HepG2 (cell line): ENCODE data around the gene BPIFB2. TPM values are rescaled to one million over a fixed set of nuclear protein-coding genes. Genes with fewer than 3 reads are reported as not detected.

ENCODE experiments used
- ATAC-seq: fragments of 200-7000 bp; cut with Tn5 transposase; 3 replicates; pipeline ENCODE4 v1.9.1; 2020; ENCODE audit warnings: mild to moderate bottlenecking, moderate library complexity
- BruUV-seq: library from RNA; stranded (reverse); fragments of 400-500 nt; replicated peaks from 2 replicates; lab custom pipeline; 2021; lab: Mats Ljungman, UMichigan
- CTCF ChIA-PET: fragments of 300-600 bp; formaldehyde crosslinking; extraction: SDS; loops from one replicate; lab custom pipeline; 2021; ENCODE audit warnings: low total read pairs, inconsistent platforms, low intra/inter-chr PET ratio; lab: Yijun Ruan, JAX
- POLR2A ChIA-PET: fragments of 350-600 bp; sonication (Branson Sonifier 250); formaldehyde crosslinking; loops from one replicate; lab custom pipeline; 2020; ENCODE audit warnings: antibody characterized with exemption, inconsistent platforms; lab: Yijun Ruan, JAX
- DNase-seq: peaks from one replicate; pipeline ENCODE4 v3.0.0-alpha.2; 2015; ENCODE audit warnings: low spot score
- FAIRE-seq: peaks from 3 replicates; lab custom pipeline; 2011; peaks lifted over from hg19 to GRCh38; lab: Jason Lieb, UNC
- H2AFZ ChIP-seq: one replicate; pipeline ENCODE4 v1.6.1; 2011; ENCODE audit warnings: low read length, inconsistent platforms
- H3K27ac ChIP-seq: fragments of 300-600 bp; 3 replicates; pipeline ENCODE4 v1.8.0; 2011; ENCODE audit warnings: mixed run types, mild to moderate bottlenecking, mixed read lengths, low read length, inconsistent platforms; ENCODE audit not compliant: insufficient read depth; ENCODE audit errors: extremely low read length
- H3K27me3 ChIP-seq, 2 experiments: fragments of 200-600 bp in 1 of 2; 2 replicates in 1 of 2; 3 replicates in 1 of 2; pipeline versions ENCODE4 v1.6.0 to v1.8.0; 2011; ENCODE audit warnings: low read length in 2 of 2, mild to moderate bottlenecking in 2 of 2, moderate library complexity in 2 of 2, inconsistent platforms in 1 of 2; ENCODE audit not compliant: insufficient read depth in 2 of 2, control insufficient read depth in 1 of 2
- H3K36me3 ChIP-seq, 2 experiments: fragments of 200-600 bp in 1 of 2; replicated peaks in 1 of 2; 2 replicates in 1 of 2; 3 replicates in 1 of 2; pipeline versions ENCODE4 v1.5.1 to v1.8.0; 2011; ENCODE audit warnings: low read length in 2 of 2, inconsistent platforms in 1 of 2; ENCODE audit not compliant: insufficient read depth in 2 of 2, control insufficient read depth in 1 of 2
- H3K4me1 ChIP-seq: 2 replicates; pipeline ENCODE4 v1.5.1; 2012; ENCODE audit warnings: low read length, inconsistent platforms; ENCODE audit not compliant: insufficient read depth
- H3K4me2 ChIP-seq: 2 replicates; pipeline ENCODE4 v1.6.0; 2011; ENCODE audit warnings: low read depth, low read length, inconsistent platforms
- H3K4me3 ChIP-seq, 3 experiments: fragments of 200-600 bp in 1 of 3; sonication (generic), shearing (Covaris generic) in 1 of 3; replicated peaks in 1 of 3; 2 replicates each; pipeline ENCODE4 v1.5.1; 2011 to 2016; ENCODE audit warnings: low read length in 3 of 3, inconsistent platforms in 2 of 3, low read depth in 2 of 3, mild to moderate bottlenecking in 2 of 3, control low read depth in 1 of 3, mixed read lengths in 1 of 3; ENCODE audit not compliant: insufficient read depth in 1 of 3
- H3K79me2 ChIP-seq: one replicate; pipeline ENCODE4 v1.6.1; 2011; ENCODE audit warnings: low read length, inconsistent platforms; ENCODE audit not compliant: insufficient read depth
- H3K9ac ChIP-seq: 2 replicates; pipeline ENCODE4 v1.6.0; 2011; ENCODE audit warnings: mild to moderate bottlenecking, low read depth, low read length, inconsistent platforms; ENCODE audit not compliant: insufficient read depth
- H3K9me3 ChIP-seq: 2 replicates; pipeline ENCODE4 v1.5.1; 2012; ENCODE audit warnings: mild to moderate bottlenecking, low read length
- H4K20me1 ChIP-seq: 2 replicates; pipeline ENCODE4 v1.6.0; 2011; ENCODE audit warnings: inconsistent platforms, mild to moderate bottlenecking, low read length, moderate library complexity; ENCODE audit not compliant: insufficient read depth
- EED ChIP-seq: sonication (generic); formaldehyde crosslinking; IDR thresholded peaks from 2 replicates; pipeline ENCODE4 v1.5.0; 2020; ENCODE audit warnings: mild to moderate bottlenecking, missing genetic modification reagents
- SNRNP70 ChIP-seq: fragments of 200-400 bp; formaldehyde crosslinking; IDR thresholded peaks from 2 replicates; pipeline ENCODE4 v1.6.1; 2017; ENCODE audit warnings: mild to moderate bottlenecking, low read depth, low read length, moderate library complexity
- SOX6 ChIP-seq, 2 experiments: fragments of 450-650 bp in 1 of 2; sonication (generic) in 1 of 2; formaldehyde crosslinking in 1 of 2; IDR thresholded peaks; 2 replicates each; pipeline versions ENCODE4 v1.4.0 to v1.6.1; 2017 to 2020; ENCODE audit warnings: antibody characterized with exemption in 1 of 2, mild to moderate bottlenecking in 1 of 2, missing genetic modification reagents in 1 of 2
- ZEB1 ChIP-seq: IDR thresholded peaks from 2 replicates; pipeline ENCODE4 v1.6.1; 2012; ENCODE audit warnings: mild to moderate bottlenecking, low read depth, inconsistent platforms; ENCODE audit not compliant: insufficient replicate concordance
- ZNF292 ChIP-seq: sonication (generic); formaldehyde crosslinking; IDR thresholded peaks from 2 replicates; pipeline ENCODE4 v1.8.1; 2022; ENCODE audit warnings: mild to moderate bottlenecking, low read depth, missing genetic modification reagents, borderline replicate concordance
- WGBS: methylation state at CpG from one replicate; pipeline ENCODE4 v1.1.6; 2017; ENCODE audit warnings: low lambda C conversion rate; 5-methylcytosine and 5-hydroxymethylcytosine counted together
- in situ Hi-C: cut with HindIII; loops from 2 replicates; pipeline ENCODE4 v1.10.0; 2017; ENCODE audit warnings: low pct_unique_long_range_greater_than_20kb; ENCODE audit not compliant: extremely low pct_ligation_motif_present
- intact Hi-C: fragments of 100-400 bp; cut with micrococcal nuclease; formaldehyde crosslinking; loops from one replicate; pipeline ENCODE4 v1.10.0; 2022; ENCODE audit not compliant: unreplicated experiment
- polyA plus RNA-seq, 8 experiments: library from polyadenylated mRNA; depleted of rRNA in 3 of 8; stranded (reverse) in 7 of 8; unstranded in 1 of 8; fragments of >200 nt; fragmentation: Illumina TruSeq in 4 of 8; extraction: Trizol in 4 of 8; gene quantifications; 2 replicates each; pipeline versions ENCODE4 v1.2.1 to v1.2.3, GENCODE V29; 2011 to 2016; ENCODE audit warnings: low read depth in 4 of 8, missing spikeins in 1 of 8, mixed read lengths in 1 of 8; ENCODE audit not compliant: insufficient read depth in 1 of 8
- total RNA-seq, 5 experiments: library from RNA; depleted of rRNA; stranded (reverse); fragments of >200 nt; fragmentation: Illumina TruSeq; extraction: Trizol; gene quantifications; 2 replicates each; pipeline ENCODE4 v1.2.3, GENCODE V29; 2016; ENCODE audit warnings: low read depth in 1 of 5

The BPIFB2 gene
- total and polyA plus RNA-seq, 2 of the 13 experiments (the other 11 are each of a cell fraction or from before 2014, with no cell fraction given): 54.5 to 902 TPM

- peaks cover 5 to 55% of the 10 kb centered on the region in 2 experiments for H3K27me3 ChIP-seq
- H2AFZ ChIP-seq: no peak overlapping the region
- TF ChIP-seq SOX6 (IDR thresholded peaks at IDR 0.05) (no peak), SOX6 (CRISPR knock-in tag; IDR thresholded peaks at IDR 0.05) (no peak), ZEB1 (no peak)
- H3K27ac ChIP-seq: no peak overlapping the region
- intact Hi-C loops (no loop called here), in situ Hi-C loops (no loop called here)
- peaks cover 27% of the 10 kb centered on the region for H3K4me1 ChIP-seq
- H3K4me2 ChIP-seq: no peak overlapping the region
- H4K20me1 ChIP-seq: no peaks in the 10 kb centered on the region
- H3K9me3 ChIP-seq: no peaks in the 10 kb centered on the region
- no TSS peak for BruUV-seq
- WGBS: 58% methylated on average over 7 of the region's 7 CpGs
- DNase-seq (no peak), ATAC-seq (no peak), FAIRE-seq (no peak)
- POLR2A ChIA-PET: no interaction called here
- H3K4me3 ChIP-seq: no peak overlapping the region
- CTCF ChIA-PET: no interaction called here
- no peak overlapping the region for H3K9ac ChIP-seq
- no peaks in the 10 kb centered on the region for H3K36me3 ChIP-seq
- H3K79me2 ChIP-seq: no peaks in the 10 kb centered on the region
These were observed 23.3 kb upstream of the BPIFB2 start for GRCh38 chr20:32984196-32984595.

- peaks cover 2 to 49% of the 10 kb centered on the region in 2 experiments; a peak in 4 of 5 replicates for H3K27me3 ChIP-seq
- no peak for FAIRE-seq
- DNase-seq: no peak
- POLR2A ChIA-PET: no interaction called here
- in situ Hi-C loops (no loop called here), intact Hi-C loops (no loop called here)
- H3K9ac ChIP-seq: no peak overlapping the region
- no peaks in the 10 kb centered on the region for H3K9me3 ChIP-seq
- no peaks in the 10 kb centered on the region for H4K20me1 ChIP-seq
- no peaks in the 10 kb centered on the region for H3K36me3 ChIP-seq
- ATAC-seq: no peak
- H3K4me3 ChIP-seq: no peak overlapping the region
- no TSS peak for BruUV-seq
- TF ChIP-seq ZNF292 (CRISPR knock-in tag) (no peak), EED (CRISPR knock-in tag) (peak; percentile 25; the same call in 1 of the 2 replicates), SNRNP70 (no peak)
- TF ChIP-seq, all 625 proteins: peak for 1
- WGBS: 12% methylated on average over 8 of the region's 9 CpGs
- Histone ChIP-seq H3K4me1 (peaks cover 21% of the 10 kb centered on the region), H3K4me2 (no peak overlapping the region), H3K27ac (no peak overlapping the region), H3K79me2 (no peaks in the 10 kb centered on the region), H2AFZ (no peak overlapping the region)
- CTCF ChIA-PET: no interaction called here
These were observed 22.7 kb upstream of the BPIFB2 start for GRCh38 chr20:32984631-32985354.
